ENCODE data around the gene ZNF487. TPM values are rescaled to one million over a fixed set of nuclear protein-coding genes. Genes with fewer than 3 reads are reported as not detected.

Gene ZNF487
- polyA plus RNA-seq, 1 experiment, result 4.4 TPM

DNA sequence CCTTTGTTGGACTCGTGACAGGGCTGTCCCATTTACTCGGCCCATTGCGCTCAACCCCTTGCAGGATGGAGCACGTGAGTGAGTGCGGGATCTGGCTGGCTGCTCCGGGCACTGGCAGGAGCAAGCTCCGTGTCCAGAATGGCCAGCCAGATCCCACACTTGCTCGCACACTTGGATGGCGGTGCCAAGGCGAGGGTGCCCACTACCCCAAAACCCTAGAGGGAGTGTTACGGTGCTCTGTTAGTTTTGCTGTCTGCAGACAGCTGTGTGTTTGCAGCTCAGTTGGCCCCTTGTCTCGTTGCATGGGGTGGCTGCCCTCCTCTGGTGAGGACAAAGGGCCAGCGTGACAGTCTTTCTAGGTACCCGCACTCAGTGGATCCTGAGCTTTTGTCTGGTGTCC lies 34.2 kb downstream of the ZNF487 start:
- POLR2A ChIA-PET, result no interaction called here

DNA sequence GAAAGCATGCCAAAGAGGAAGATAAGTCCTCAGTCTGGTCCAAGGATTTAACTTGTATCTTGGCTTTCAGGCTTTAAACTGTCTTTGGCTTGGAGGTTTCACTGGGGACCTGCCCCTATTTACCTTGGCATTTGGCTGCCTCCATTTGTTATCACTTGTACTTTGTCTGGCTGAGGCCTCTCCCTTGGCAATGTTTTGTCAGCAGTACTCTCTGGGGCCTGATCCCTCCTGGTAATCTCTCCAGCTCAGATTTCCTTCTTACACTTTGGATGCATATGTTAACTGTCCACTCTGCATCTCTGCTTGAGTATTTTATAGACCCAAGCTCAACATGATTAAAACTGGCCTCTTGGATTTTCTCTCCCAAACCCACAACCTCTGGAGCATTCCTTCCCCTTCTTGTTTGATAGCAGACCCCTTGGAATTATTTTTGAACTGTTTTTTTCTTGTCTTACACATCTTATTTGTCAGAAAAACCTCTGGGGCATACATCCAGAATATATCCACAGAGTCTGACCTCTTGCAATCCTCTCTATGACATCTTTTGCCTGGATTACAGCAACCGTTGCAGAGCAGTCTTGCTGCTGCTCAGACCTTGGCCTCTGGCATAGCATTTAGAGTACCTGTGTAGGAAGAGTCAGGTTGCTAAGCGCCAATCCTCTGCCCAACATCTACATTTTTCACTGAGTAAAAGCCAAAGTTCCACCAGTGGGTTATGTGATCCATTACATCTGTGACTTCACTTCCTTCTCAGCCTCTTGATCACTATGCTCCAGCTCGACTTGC lies 35.2 kb downstream of the ZNF487 start:
- Histone ChIP-seq H3K9me3 (ENCODE audit: control insufficient read depth, insufficient read depth, low read length) (peaks cover 3% of the 10 kb centered on the region; the same call in 1 of the 2 replicates), H3K27me3 (ENCODE audit: control insufficient read depth, insufficient read depth, low read length) (no peaks in the 10 kb centered on the region), H3K4me3 (ENCODE audit: low read depth, low read length) (no peak overlapping the region), H3K27ac (ENCODE audit: low read depth, low read length) (no peak overlapping the region)
- no peak for DNase-seq (ENCODE audit: low read depth, low spot score)
- ChIA-PET POLR2A (no interaction called here), CTCF (no interaction called here)
- TF ChIP-seq, protein P1, sequence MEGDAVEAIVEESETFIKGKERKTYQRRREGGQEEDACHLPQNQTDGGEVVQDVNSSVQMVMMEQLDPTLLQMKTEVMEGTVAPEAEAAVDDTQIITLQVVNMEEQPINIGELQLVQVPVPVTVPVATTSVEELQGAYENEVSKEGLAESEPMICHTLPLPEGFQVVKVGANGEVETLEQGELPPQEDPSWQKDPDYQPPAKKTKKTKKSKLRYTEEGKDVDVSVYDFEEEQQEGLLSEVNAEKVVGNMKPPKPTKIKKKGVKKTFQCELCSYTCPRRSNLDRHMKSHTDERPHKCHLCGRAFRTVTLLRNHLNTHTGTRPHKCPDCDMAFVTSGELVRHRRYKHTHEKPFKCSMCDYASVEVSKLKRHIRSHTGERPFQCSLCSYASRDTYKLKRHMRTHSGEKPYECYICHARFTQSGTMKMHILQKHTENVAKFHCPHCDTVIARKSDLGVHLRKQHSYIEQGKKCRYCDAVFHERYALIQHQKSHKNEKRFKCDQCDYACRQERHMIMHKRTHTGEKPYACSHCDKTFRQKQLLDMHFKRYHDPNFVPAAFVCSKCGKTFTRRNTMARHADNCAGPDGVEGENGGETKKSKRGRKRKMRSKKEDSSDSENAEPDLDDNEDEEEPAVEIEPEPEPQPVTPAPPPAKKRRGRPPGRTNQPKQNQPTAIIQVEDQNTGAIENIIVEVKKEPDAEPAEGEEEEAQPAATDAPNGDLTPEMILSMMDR (IDR thresholded peaks at IDR 0.05; ENCODE audit: low read depth, low read length), result no peak

More for the DNA sequence above, 34.2 kb downstream of the ZNF487 start:
- DNase-seq (ENCODE audit: low read depth, low spot score), result no peak
- Histone ChIP-seq H3K9me3 (ENCODE audit: control insufficient read depth, insufficient read depth, low read length) (peaks cover 3% of the 10 kb centered on the region; the same call in 1 of the 2 replicates), H3K27me3 (ENCODE audit: control insufficient read depth, insufficient read depth, low read length) (no peaks in the 10 kb centered on the region), H3K4me3 (ENCODE audit: low read depth, low read length) (no peak overlapping the region), H3K27ac (ENCODE audit: low read depth, low read length) (no peak overlapping the region)
- CTCF ChIA-PET, result no interaction called here
- TF ChIP-seq, protein P1 (IDR thresholded peaks at IDR 0.05; ENCODE audit: low read depth, low read length), result no peak

DNA sequence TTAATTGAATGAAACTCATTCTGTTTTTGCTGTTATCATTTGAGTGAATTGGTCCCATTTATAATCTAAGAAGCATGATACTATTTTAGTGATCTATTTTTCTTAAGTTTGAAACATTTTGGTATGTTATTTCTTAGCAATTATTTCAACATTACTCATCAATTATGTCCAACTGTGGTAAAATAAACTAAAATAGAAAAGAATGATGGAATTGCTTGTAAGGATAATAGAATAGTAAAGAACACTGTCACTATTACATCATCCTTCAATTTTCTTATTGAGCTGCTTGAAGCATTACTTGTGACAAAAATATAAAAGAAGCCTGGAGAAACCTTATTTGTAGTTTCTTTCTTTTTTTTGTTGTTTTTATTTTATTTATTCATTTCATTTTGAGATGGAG lies 42.4 kb downstream of the ZNF487 start:
- H3K9me3 ChIP-seq (ENCODE audit: control insufficient read depth, insufficient read depth, low read length), result peaks cover 14% of the 10 kb centered on the region
- no peak overlapping the region for H3K4me3 ChIP-seq (ENCODE audit: low read depth, low read length)
- TF ChIP-seq, protein P1 (IDR thresholded peaks at IDR 0.05; ENCODE audit: low read depth, low read length), result no peak
- POLR2A ChIA-PET, result no interaction called here
- no peaks in the 10 kb centered on the region for H3K27me3 ChIP-seq (ENCODE audit: control insufficient read depth, insufficient read depth, low read length)
- no peak overlapping the region for H3K27ac ChIP-seq (ENCODE audit: low read depth, low read length)
- DNase-seq (ENCODE audit: low read depth, low spot score), result no peak
- CTCF ChIA-PET, result no interaction called here

DNA sequence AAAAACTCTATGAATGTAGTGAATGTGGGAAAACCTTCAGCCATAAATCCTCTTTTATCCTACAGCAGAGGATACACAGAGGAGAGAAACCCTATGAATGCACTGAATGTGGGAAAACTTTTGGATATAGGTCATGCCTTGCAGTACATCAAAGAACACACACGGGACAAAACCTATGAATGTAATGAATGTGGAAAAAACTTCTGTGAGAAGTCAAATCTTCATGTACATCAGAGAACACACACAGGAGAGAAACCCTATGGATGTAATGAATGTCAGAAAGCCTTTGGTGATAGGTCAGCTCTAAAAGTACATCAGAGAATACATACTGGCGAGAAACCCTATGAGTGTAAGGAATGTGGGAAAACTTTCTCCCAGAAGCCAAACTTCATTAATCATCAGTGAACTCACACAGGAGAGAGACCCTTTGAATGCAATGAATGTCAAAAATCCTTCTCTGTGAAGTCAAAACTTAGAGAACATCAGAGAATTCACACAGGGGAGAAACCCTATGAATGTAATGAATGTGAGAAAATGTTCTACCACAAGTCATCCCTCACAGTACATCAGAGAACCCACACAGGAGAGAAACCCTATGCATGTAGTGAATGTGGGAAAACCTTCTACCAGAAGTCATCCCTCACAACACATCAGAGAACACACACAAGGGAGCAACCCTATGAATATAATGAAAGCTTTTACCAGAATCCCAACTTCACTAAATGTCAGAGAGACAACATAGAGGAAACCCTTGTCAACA lies 45.6 kb downstream of the ZNF487 start:
- CTCF ChIA-PET, result no interaction called here
- Histone ChIP-seq H3K27me3 (ENCODE audit: control insufficient read depth, insufficient read depth, low read length) (no peaks in the 10 kb centered on the region), H3K27ac (ENCODE audit: low read depth, low read length) (no peak overlapping the region), H3K9me3 (ENCODE audit: control insufficient read depth, insufficient read depth, low read length) (peaks cover 24% of the 10 kb centered on the region), H3K4me3 (ENCODE audit: low read depth, low read length) (no peak overlapping the region)
- TF ChIP-seq, protein P1 (IDR thresholded peaks at IDR 0.05; ENCODE audit: low read depth, low read length), result no peak
- POLR2A ChIA-PET, result no interaction called here
- no peak for DNase-seq (ENCODE audit: low read depth, low spot score)

DNA sequence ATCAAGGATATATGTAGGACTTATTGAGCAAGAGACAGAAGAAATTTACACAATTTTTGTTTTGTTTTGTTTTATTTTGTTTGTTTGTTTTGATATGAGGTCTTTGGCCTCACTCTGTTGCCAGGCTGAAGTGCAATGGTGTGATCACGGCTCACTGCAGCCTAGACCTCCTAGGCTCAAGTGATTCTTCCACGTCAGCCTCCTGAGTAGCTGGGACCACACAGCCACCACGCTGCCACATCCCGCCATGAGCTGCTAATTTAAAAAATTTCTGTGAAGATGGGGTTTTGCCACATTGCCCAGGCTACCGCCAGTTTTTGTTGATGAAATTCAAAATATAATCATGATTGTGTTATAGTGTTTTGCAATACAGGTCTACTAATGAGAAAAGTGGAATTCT lies 54.9 kb downstream of the ZNF487 start:
- TF ChIP-seq, protein P1 (IDR thresholded peaks at IDR 0.05; ENCODE audit: low read depth, low read length), result no peak
- POLR2A ChIA-PET, result no interaction called here
- DNase-seq (ENCODE audit: low read depth, low spot score), result no peak
- CTCF ChIA-PET, result no interaction called here
- Histone ChIP-seq H3K4me3 (ENCODE audit: low read depth, low read length) (no peak overlapping the region), H3K9me3 (ENCODE audit: control insufficient read depth, insufficient read depth, low read length) (peaks cover 10% of the 10 kb centered on the region), H3K27ac (ENCODE audit: low read depth, low read length) (no peak overlapping the region), H3K27me3 (ENCODE audit: control insufficient read depth, insufficient read depth, low read length) (no peaks in the 10 kb centered on the region)
